Liver (tissue), 5 donors: ENCODE data around the gene MYLIP. TPM values are rescaled to one million over a fixed set of nuclear protein-coding genes. Genes with fewer than 3 reads are reported as not detected.

ENCODE experiments used
- polyA plus RNA-seq, 2 donors: library from polyadenylated mRNA; stranded (reverse) in 1 of 2; unstranded in 1 of 2; fragments of 200-250 nt in 1 of 2; fragments of >200 nt in 1 of 2; fragmentation: Nextera tagmentation in 1 of 2; extraction: Ambion mirVana in 1 of 2; gene quantifications; one replicate each; pipeline versions ENCODE4 v1.2.1 to v1.2.3, GENCODE V29; 2013 to 2015
- small RNA-seq: library from RNA; depleted of rRNA; stranded (forward); fragments of <200 nt; gene quantifications from one replicate; pipeline ENCODE3, GENCODE V24; 2014
- total RNA-seq, 2 donors: library from RNA; depleted of rRNA; stranded (reverse); fragments of >200 nt; gene quantifications; one replicate each; pipeline ENCODE4 v1.2.3, GENCODE V29; 2014
- donor health status: healthy.
- donor health status: healthy.
- donor health status: healthy.

MYLIP gene
- total and polyA plus RNA-seq, 4 donors, result 2.7 to 29.4 (median 4.4) TPM

Small RNAs within 50 kb of the gene (small RNA-seq; reads per million reads assigned to genes)
- not detected for gene MIR4639

Other genes starting within 250 kb of the MYLIP start
- gene GMPR, start 109.5 kb downstream of the MYLIP start, total RNA-seq, result 10 to 100 TPM in 1 of 2 donors, 1 to 10 TPM in 1; 2.8 to 50.2 TPM
- gene GMPR, start 109.5 kb downstream of the MYLIP start, polyA plus RNA-seq, result 1 to 10 TPM; 2.1 to 5.6 TPM